ENCODE data around the gene SPRYD3.

GRCh38 chr12:53113136-53113705 is 34.0 kb upstream of the SPRYD3 start:
- TF ChIP-seq CTCF (IDR thresholded peaks at IDR 0.05; ENCODE audit: low read depth, low read length) (no peak), EZH2phosphoT487 (IDR thresholded peaks at IDR 0.05; ENCODE audit: low read depth) (no peak)
